Endothelial cell of umbilical vein (primary cell): ENCODE measurements around the gene NSD2. TPM values are rescaled to one million over a fixed set of nuclear protein-coding genes. Genes with fewer than 3 reads are reported as not detected.

Experiments used
- BruUV-seq: library from RNA; stranded (reverse); fragments of 400-500 nt; replicated peaks from 2 replicates; lab custom pipeline; 2021; lab: Mats Ljungman, UMichigan
- CTCF ChIA-PET: fragments of 300-600, 350-600 bp; sonication (Branson Sonifier 250); formaldehyde crosslinking; loops from one replicate; lab custom pipeline; 2021; ENCODE audit warnings: antibody characterized with exemption, inconsistent platforms; lab: Charles Lee
- POLR2A ChIA-PET: fragments of 300-600, 350-600 bp; sonication (Branson Sonifier 250); formaldehyde crosslinking; loops from one replicate; lab custom pipeline; 2021; ENCODE audit warnings: antibody characterized with exemption, inconsistent platforms; lab: Charles Lee
- DNase-seq: peaks from one replicate; pipeline ENCODE4 v3.0.0-alpha.2; 2011; ENCODE audit warnings: low read depth, low spot score
- FAIRE-seq: peaks from 2 replicates; lab custom pipeline; 2011; peaks lifted over from hg19 to GRCh38; lab: Jason Lieb, UNC
- H2AFZ ChIP-seq: 2 replicates; pipeline ENCODE4 v1.6.0; 2012; ENCODE audit warnings: low read depth, low read length, control low read depth, inconsistent platforms
- H3K27ac ChIP-seq: 2 replicates; pipeline ENCODE4 v1.5.1; 2011; ENCODE audit warnings: low read depth, mild to moderate bottlenecking, control low read depth, low read length, moderate library complexity; ENCODE audit not compliant: insufficient read depth
- H3K27me3 ChIP-seq, 2 experiments: 2 replicates each; pipeline versions ENCODE4 v1.6.0 to v1.6.1; 2011; ENCODE audit warnings: low read length in 2 of 2, mixed read lengths in 1 of 2; ENCODE audit not compliant: control insufficient read depth in 2 of 2, insufficient read depth in 2 of 2
- H3K36me3 ChIP-seq, 2 experiments: 2 replicates in 1 of 2; 3 replicates in 1 of 2; pipeline ENCODE4 v1.5.1; 2011; ENCODE audit warnings: low read length in 2 of 2, mild to moderate bottlenecking in 1 of 2, moderate library complexity in 1 of 2; ENCODE audit not compliant: control insufficient read depth in 2 of 2, insufficient read depth in 2 of 2; ENCODE audit errors: extremely low read depth in 1 of 2
- H3K4me1 ChIP-seq: 3 replicates; pipeline ENCODE4 v1.5.1; 2011; ENCODE audit warnings: mild to moderate bottlenecking, low read length; ENCODE audit not compliant: control insufficient read depth, insufficient read depth; ENCODE audit errors: extremely low read depth
- H3K4me2 ChIP-seq: 2 replicates; pipeline ENCODE4 v1.6.1; 2011; ENCODE audit warnings: low read length, control low read depth, mixed read lengths; ENCODE audit not compliant: insufficient read depth
- H3K4me3 ChIP-seq, 3 experiments: fragments of 200-600 bp in 1 of 3; sonication (generic), shearing (Covaris generic) in 1 of 3; replicated peaks in 1 of 3; 2 replicates each; pipeline ENCODE4 v1.5.1; 2011 to 2016; ENCODE audit warnings: control low read depth in 3 of 3, low read length in 3 of 3, mild to moderate bottlenecking in 2 of 3, inconsistent platforms in 1 of 3, low read depth in 1 of 3, moderate library complexity in 1 of 3; ENCODE audit not compliant: insufficient read depth in 1 of 3
- H3K79me2 ChIP-seq: 2 replicates; pipeline ENCODE4 v1.6.0; 2012; ENCODE audit warnings: low read length, inconsistent platforms; ENCODE audit not compliant: control insufficient read depth, insufficient read depth
- H3K9ac ChIP-seq: replicated peaks from 2 replicates; pipeline ENCODE3; 2011; ENCODE audit warnings: low read length, control low read depth; ENCODE audit not compliant: insufficient read depth; ENCODE audit errors: extremely low read depth
- H3K9me1 ChIP-seq: replicated peaks from 3 replicates; pipeline ENCODE4 v1.6.0; 2011; ENCODE audit warnings: mild to moderate bottlenecking, low read length; ENCODE audit not compliant: control insufficient read depth, insufficient read depth; ENCODE audit errors: extremely low read depth
- H3K9me3 ChIP-seq: replicated peaks from 2 replicates; pipeline ENCODE4 v1.5.1; 2012; ENCODE audit warnings: low read length, inconsistent platforms; ENCODE audit not compliant: control insufficient read depth, insufficient read depth
- H4K20me1 ChIP-seq: replicated peaks from 2 replicates; pipeline ENCODE3; 2011; ENCODE audit warnings: mild to moderate bottlenecking, low read length; ENCODE audit not compliant: control insufficient read depth, insufficient read depth; ENCODE audit errors: extremely low read depth
- EZH2 ChIP-seq: IDR thresholded peaks from 2 replicates; pipeline ENCODE4 v1.6.1; 2012; ENCODE audit warnings: borderline replicate concordance, low read depth, mild to moderate bottlenecking, moderate library complexity, low read length, inconsistent platforms; ENCODE audit not compliant: severe bottlenecking
- FOS ChIP-seq: IDR thresholded peaks from 2 replicates; pipeline ENCODE4 v1.6.1; 2011; ENCODE audit warnings: mild to moderate bottlenecking, low read length, moderate library complexity, borderline replicate concordance; ENCODE audit not compliant: insufficient read depth
- GATA2 ChIP-seq: IDR thresholded peaks from 2 replicates; pipeline ENCODE4 v1.7.0; 2011; ENCODE audit warnings: low read depth, mild to moderate bottlenecking, moderate library complexity, mixed read lengths, low read length; ENCODE audit not compliant: insufficient read length, insufficient read depth
- JUN ChIP-seq: IDR thresholded peaks from 2 replicates; pipeline ENCODE4 v1.6.1; 2011; ENCODE audit warnings: borderline replicate concordance, low read depth; ENCODE audit not compliant: insufficient read length, insufficient read depth
- MYC ChIP-seq: IDR thresholded peaks from one replicate; pipeline ENCODE4 v1.6.1; 2011; ENCODE audit warnings: mild to moderate bottlenecking, low read depth, low read length
- POLR2A ChIP-seq: IDR thresholded peaks from 2 replicates; pipeline ENCODE4 v1.6.1; 2012; ENCODE audit warnings: low read depth, mild to moderate bottlenecking, control low read depth, low read length
- POLR2AphosphoS5 ChIP-seq: IDR thresholded peaks from 2 replicates; pipeline ENCODE4 v1.6.1; 2012; ENCODE audit warnings: low read depth, mild to moderate bottlenecking, control low read depth, low read length, moderate library complexity; ENCODE audit not compliant: insufficient read depth
- dilution Hi-C: fragments of 300-500 bp; cut with MboI; formaldehyde crosslinking; loops from one replicate; pipeline ENCODE4 v1.15.0; 2019; ENCODE audit warnings: low sequenced_read_pairs; ENCODE audit not compliant: extremely low pct_ligation_motif_present
- intact Hi-C: fragments of 100-400 bp; cut with micrococcal nuclease; formaldehyde crosslinking; loops from one replicate; pipeline ENCODE4 v1.10.0; 2022
- polyA plus RNA-seq, 4 experiments: library from polyadenylated mRNA; depleted of rRNA in 3 of 4; stranded (reverse) in 3 of 4; unstranded in 1 of 4; fragments of >200 nt; gene quantifications; 2 replicates each; pipeline versions ENCODE4 v1.2.1 to v1.2.3, GENCODE V29; 2011 to 2012; ENCODE audit warnings: missing spikeins in 1 of 4
- total RNA-seq: library from RNA; stranded (reverse); gene quantifications from 2 replicates; pipeline ENCODE4 v1.2.3, GENCODE V29; 2021
- TF ChIP-seq, protein P1 (sequence below): IDR thresholded peaks from 2 replicates; pipeline ENCODE4 v1.6.1; 2011; ENCODE audit not compliant: insufficient read depth, insufficient read length
- TF ChIP-seq, protein P2 (sequence below), 2 donors: IDR thresholded peaks; 1 replicate in 1 of 2; 2 replicates in 1 of 2; pipeline ENCODE4 v1.5.1; 2011; ENCODE audit warnings: low read length in 2 of 2, mild to moderate bottlenecking in 2 of 2, moderate library complexity in 2 of 2, control low read depth in 1 of 2, inconsistent platforms in 1 of 2, low read depth in 1 of 2; ENCODE audit not compliant: insufficient read depth in 1 of 2; ENCODE audit errors: extremely low read depth in 1 of 2

The NSD2 gene
- total and polyA plus RNA-seq, 2 donors (not counting 3 experiments of a cell fraction or from before 2014, with no cell fraction given): 31.3 to 171 TPM

DNA sequence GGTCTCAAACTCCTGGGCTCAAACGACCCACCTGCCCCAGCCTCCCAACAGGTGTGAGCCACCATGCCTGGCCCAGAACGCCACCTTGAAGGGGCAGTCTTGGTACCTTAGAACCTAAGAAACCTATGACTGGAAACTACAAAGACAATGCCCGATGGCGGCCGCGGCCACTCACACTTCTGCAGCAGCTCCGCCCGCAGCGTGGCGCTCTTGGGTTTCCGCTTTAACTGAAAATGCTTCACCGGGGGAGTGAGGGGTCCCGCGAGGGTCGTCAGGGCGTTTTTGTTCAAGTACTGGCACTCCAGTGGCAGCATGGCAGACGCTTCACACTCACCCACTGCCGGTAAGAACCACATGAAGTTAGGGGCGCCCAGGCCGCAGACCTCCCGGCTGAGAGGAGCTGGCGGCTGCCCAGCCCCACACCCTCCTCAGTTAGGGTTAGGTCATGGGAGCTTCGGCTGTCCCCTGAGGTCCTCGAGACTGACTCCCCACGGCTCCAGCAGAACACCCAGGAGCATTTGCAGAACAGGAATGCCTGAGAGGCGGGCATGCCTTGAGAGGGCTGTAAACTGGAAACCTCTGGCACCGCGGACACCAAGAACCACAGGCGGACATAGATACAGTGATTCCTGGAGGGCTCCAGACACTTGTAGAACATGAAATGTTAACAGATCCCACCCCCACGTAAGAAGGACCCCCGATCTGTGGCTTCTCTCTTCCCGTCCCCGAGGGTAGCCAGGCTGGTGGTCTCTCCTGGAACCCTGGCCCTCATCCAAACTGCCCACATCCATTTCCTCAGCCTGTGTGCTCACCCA lies 118.5 kb downstream of the NSD2 start:
- no peak overlapping the region for H3K27ac ChIP-seq
- no peak overlapping the region for H3K4me2 ChIP-seq
- no peaks in the 10 kb centered on the region for H4K20me1 ChIP-seq
- no peak for DNase-seq
- no peak for FAIRE-seq
- no TSS peak for BruUV-seq
- POLR2A ChIA-PET: no interaction called here
- H3K36me3 ChIP-seq: peaks cover 0 to 40% of the 10 kb centered on the region in 2 experiments
- H3K79me2 ChIP-seq: peaks cover under 1% of the 10 kb centered on the region
- no peaks in the 10 kb centered on the region for H3K9me3 ChIP-seq
- intact Hi-C loops (no loop called here), dilution Hi-C loops (no loop called here)
- CTCF ChIA-PET: no interaction called here
- H3K4me1 ChIP-seq: no peaks in the 10 kb centered on the region
- no peak for TF ChIP-seq GATA2
- no peak for TF ChIP-seq MYC
- TF ChIP-seq, protein P1, sequence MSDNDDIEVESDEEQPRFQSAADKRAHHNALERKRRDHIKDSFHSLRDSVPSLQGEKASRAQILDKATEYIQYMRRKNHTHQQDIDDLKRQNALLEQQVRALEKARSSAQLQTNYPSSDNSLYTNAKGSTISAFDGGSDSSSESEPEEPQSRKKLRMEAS: no peak
- no peak for TF ChIP-seq EZH2
- TF ChIP-seq JUN: no peak
- TF ChIP-seq FOS: no peak
- no peak for TF ChIP-seq POLR2AphosphoS5
- TF ChIP-seq POLR2A: no peak
- TF ChIP-seq, protein P2, sequence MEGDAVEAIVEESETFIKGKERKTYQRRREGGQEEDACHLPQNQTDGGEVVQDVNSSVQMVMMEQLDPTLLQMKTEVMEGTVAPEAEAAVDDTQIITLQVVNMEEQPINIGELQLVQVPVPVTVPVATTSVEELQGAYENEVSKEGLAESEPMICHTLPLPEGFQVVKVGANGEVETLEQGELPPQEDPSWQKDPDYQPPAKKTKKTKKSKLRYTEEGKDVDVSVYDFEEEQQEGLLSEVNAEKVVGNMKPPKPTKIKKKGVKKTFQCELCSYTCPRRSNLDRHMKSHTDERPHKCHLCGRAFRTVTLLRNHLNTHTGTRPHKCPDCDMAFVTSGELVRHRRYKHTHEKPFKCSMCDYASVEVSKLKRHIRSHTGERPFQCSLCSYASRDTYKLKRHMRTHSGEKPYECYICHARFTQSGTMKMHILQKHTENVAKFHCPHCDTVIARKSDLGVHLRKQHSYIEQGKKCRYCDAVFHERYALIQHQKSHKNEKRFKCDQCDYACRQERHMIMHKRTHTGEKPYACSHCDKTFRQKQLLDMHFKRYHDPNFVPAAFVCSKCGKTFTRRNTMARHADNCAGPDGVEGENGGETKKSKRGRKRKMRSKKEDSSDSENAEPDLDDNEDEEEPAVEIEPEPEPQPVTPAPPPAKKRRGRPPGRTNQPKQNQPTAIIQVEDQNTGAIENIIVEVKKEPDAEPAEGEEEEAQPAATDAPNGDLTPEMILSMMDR (IDR thresholded peaks at IDR 0.05; ENCODE audit: extremely low read depth in 1 of 2, insufficient read depth in 1 of 2, low read depth in 1 of 2, low read length in 2 of 2): no peak
- H3K9ac ChIP-seq: no peak overlapping the region
- no peaks in the 10 kb centered on the region for H3K27me3 ChIP-seq
- no peaks in the 10 kb centered on the region for H3K9me1 ChIP-seq
- no peak overlapping the region for H2AFZ ChIP-seq
- no peak overlapping the region for H3K4me3 ChIP-seq
